ENCODE results near the gene MOXD1.
A peak's percentile ranks its signal among the peaks of the same experiment; 100 is the strongest.
"Not testable (repeated sequence)": the region's sequence is repeated elsewhere in the genome, so short reads cannot be mapped to it uniquely, and the experiment has no call there.

Gene MOXD1

DNA sequence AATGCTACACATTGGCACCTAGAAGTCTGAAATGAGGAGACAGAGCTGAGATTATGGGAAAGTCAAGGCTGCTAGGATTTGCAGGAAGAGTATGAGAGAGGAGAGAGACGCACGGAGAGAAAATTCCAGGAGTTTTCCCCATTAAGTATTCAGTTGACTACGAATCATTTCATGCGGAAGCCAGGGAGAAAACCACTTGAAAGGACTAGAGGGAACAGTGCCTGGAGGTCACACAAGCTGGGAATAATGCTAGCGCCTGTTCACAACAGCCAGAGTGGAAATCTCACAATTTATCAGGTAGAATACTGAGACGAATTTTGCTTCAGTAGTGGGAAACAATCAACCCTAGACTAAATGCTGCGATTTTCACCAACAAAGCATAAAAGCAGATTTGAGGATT lies 118.6 kb downstream of the MOXD1 start:
- no peak for DNase-seq (ENCODE audit: low read depth)

DNA sequence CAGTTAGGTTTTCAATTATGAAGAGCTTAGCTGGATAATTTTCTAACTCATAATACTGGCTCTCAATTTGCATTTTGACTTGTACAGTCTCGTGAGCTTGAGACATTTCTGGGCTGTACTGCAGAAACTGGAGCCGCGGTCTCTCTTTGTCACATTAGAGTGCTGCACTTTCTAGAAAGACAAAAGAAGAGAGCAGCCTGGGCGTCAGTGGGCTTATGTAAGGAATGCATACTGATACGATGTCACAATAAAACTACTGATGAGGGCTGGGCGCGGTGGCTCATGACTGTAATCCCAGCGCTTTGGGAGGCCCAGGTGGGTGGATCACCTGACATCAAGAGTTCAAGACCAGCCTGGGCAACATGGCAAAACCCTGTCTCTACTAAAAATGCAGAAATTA lies 120.8 kb downstream of the MOXD1 start:
- no peak for DNase-seq (ENCODE audit: low read depth)

- peak; percentile 29 for DNase-seq (ENCODE audit: low read depth)
Observed at GRCh38 chr6:132279592-132280139, 121.6 kb downstream of the MOXD1 start.

DNA sequence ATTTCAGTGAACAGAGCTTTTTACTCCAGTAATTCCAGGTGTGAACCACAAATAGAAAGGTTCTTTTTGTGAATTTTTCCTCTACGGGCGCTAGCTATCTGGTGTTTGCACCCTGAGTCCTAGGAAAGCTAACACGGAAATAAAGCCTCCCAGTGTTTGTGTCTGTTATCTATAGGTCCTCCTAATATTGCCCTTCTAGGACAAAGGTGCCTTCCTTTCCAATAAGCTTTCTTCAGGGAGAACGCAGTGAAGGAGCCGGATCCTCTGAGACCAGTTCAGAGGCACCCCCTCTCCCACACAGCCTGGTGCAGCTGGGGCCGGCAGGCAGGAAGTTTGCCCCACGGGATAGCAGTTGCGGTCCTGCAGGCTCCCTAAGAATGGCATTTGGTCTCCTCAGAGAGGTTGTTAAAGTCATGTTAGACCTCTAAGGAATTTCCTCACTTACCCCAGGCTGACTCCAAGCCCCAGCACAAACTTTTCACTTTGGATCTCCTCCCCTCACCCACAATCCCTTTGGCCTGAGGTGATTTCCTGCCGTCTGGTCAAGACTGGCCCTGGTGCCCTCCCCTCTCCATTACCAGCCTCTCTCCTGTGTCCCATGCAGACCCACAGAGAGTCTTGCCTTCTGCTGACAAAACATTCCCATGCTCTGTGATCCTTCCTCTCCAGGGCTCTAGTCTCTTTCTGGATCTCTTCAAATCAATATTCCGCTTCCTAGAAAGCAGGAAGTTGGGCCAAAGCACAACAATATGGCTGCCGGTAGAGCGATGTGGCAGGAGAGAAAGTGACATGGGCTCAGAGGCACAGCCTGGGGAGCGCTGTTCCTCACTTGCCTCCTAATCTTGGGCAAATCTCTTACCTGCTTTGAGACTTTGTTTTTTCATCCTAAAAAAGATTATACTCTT lies 126.0 kb downstream of the MOXD1 start:
- no peak for DNase-seq (ENCODE audit: low read depth)

GRCh38 chr6:132272776-132273175 lies 128.5 kb downstream of the MOXD1 start:
- no peak for DNase-seq (ENCODE audit: low read depth)

DNA sequence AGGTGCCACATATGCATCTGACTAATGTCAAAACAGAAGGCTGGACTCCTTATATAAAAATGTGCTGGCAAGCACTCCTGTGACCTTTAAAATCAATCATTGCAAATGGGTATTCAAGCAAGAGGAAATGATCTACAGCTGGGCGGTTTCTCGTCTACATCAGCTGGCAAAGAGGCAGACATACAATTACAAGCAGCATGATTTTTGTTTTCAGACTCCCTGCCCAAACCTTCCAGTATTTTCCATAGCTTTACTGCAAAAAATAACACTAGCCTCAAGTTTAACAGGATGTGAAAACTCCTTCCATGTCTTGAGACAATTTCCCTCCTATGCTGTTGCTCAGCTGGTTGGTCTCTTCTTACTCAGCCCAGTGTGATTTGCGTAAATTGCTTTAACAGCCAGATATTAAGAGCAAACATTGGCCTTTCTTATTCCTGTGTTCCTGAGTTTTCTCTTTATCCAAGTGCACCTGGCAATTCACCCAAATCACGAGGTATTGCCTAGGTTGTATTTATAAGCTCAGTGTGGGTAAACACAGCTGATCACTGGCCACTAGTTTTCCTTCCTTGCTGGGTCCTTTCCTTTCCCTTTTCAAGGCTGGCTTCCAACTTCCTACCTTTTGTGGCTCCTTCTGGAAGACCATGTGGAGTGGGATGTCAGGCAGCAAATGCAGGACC lies 130.4 kb downstream of the MOXD1 start:
- no peak for DNase-seq (ENCODE audit: low read depth)

- DNase-seq (ENCODE audit: low read depth), result not testable (repeated sequence)
Observed at GRCh38 chr6:132268666-132269065, 132.6 kb downstream of the MOXD1 start.

GRCh38 chr6:132268209-132268608 lies 133.1 kb downstream of the MOXD1 start:
- no peak for DNase-seq (ENCODE audit: low read depth)

DNA sequence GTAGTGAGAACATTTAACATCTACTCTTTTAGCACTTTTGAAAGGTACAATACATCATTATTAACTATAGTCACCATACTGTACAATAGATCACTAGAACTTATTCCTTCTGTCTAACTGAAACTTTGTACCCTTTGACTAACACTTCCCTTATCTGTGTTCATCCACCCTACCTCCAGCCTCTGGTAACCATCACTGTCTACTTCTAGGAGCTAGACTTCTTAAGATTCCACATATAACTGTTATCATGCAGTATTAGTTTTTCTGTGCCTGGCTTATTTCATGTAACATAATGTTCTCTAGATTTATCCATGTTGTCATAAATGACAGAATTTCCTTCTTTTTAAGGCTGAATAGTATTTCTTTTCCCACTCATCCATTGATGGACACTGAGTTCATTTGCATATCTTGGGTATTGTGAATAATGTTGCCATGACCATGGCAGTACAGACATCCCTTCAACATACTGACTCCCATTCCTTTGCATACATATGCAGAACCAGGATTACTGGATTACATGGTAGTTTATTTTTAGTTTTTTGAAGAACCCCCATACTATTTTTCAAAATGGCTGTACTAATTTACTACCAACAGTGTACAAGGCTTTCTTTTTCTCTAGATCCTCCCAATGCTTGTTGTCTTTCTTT lies 135.7 kb downstream of the MOXD1 start:
- no peak for DNase-seq (ENCODE audit: low read depth)

- no peak for DNase-seq (ENCODE audit: low read depth)
Observed at GRCh38 chr6:132264021-132264500, 137.2 kb downstream of the MOXD1 start.

GRCh38 chr6:132261354-132261753 lies 139.9 kb downstream of the MOXD1 start:
- no peak for DNase-seq (ENCODE audit: low read depth)

DNA sequence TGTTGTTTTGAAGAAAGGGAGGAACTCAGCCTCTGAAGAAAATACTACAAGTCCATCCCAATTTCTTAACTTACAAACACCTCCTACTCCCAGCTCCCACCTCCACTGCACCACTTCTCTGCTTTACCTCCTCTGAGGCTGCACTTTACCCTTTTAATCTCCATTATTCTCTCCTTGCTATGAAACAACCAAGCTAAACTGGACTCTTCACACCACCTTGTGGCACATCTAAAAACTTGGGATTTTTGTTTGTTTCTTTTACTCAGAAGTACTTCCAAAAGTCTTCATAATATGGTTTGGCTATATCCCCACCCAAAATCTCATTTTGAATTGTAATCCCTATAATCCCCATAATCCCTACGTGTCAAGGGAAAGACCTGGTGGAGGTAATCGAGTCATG lies 142.2 kb downstream of the MOXD1 start:
- no peak for DNase-seq (ENCODE audit: low read depth)

DNA sequence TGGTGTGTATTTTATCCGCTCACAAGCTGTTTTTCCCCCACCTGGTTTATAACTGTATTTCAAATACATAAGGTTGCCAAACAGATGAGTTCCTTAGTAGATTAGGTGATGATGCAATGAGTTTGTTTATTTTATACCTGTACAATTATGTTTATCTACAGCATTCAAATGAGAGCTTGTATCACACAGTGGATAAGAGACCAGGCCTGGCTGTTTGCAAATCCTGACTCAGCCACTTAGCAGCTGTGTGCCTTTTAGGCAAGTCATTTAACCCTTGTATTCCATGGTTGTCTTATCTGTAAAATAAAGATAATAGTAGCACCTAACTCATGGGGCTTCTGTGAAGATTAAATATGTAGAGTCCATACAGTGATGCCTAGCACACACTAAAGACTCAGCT lies 143.7 kb downstream of the MOXD1 start:
- no peak for DNase-seq (ENCODE audit: low read depth)

GRCh38 chr6:132256457-132256856 lies 144.8 kb downstream of the MOXD1 start:
- DNase-seq (ENCODE audit: low read depth), result no peak

- no peak for DNase-seq (ENCODE audit: low read depth)
Observed at GRCh38 chr6:132253906-132254305, 147.4 kb downstream of the MOXD1 start.

GRCh38 chr6:132253211-132253610 lies 148.1 kb downstream of the MOXD1 start:
- no peak for DNase-seq (ENCODE audit: low read depth)

DNA sequence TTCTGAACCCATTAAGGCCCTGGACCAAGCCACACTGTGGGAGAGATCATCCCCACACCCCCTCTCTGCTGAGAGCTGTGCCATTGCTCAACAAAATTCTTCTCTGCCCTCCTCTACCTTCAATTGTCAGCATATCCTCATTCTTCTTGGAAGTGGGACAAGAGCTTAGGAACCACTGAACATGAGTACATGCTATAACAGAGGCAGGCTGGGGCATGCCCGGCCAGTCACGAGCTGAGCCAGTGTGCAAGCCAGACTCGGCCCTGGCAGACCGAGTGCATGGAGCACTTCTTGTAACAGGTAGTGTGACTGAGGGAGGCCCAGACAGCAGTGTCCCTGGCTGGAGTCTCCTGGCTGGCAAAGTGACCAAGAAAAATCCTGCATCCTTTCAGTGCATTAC lies 149.2 kb downstream of the MOXD1 start:
- DNase-seq (ENCODE audit: low read depth), result no peak

DNA sequence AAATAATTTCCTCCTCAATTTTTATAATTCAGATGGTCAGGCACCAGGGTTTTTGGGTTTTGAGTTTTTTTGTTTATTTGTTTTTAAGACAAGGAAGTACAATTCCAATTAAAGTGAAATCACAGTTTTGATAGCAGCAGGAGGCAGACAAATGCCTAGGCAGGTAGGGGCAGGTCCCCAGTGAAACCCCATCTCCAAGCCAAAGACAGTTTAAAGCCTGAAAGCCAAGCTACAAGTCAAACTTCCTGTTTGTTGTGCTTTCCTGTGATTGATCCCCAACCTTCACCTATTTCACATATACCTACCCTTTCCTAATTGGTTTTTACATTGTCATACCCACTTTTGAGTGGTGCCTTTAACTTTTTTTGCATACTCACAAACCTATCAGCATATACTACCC lies 149.6 kb downstream of the MOXD1 start:
- no peak for DNase-seq (ENCODE audit: low read depth)

DNA sequence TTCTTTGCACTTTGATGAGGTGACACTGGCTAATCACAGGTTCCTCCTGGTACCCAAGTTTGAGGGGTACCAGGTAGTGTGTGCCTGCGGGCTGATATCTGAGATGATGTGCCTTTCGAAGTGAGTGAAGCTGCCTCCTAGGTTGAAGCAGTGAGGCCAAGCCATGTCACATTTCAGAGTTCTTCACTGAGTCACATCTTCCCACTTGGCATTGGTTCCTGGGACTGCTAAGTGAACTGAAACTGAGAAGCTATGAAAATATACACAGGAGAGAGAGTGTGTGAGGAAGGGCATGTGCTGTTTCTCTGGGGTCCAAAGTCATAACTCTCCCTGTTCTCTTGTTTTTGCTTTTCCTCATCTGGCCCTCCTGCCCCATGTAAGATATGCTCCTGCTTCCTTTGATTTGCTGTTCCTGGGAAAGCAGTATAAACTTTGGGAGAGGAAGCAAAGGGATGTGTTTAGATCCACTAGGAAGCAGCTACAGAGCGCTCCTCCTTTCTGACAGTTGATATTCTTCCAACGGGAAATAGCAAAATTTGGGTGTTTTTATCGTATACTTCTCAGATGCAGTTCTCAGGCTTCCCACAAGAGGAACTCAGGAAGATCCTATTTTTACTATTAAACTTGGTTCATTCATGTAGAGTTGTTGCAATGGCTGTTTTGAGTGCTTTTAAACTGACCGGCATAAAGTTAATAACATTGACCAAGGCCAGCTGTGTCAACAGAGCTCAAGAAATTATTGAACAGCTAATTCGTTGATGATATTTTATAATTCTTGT lies 153.7 kb downstream of the MOXD1 start:
- DNase-seq (ENCODE audit: low read depth), result no peak

- no peak for DNase-seq (ENCODE audit: low read depth)
Observed at GRCh38 chr6:132246632-132247270, 154.5 kb downstream of the MOXD1 start.

- no peak for DNase-seq (ENCODE audit: low read depth)
Observed at GRCh38 chr6:132246120-132246617, 155.1 kb downstream of the MOXD1 start.

Data from stimulated activated CD8-positive, alpha-beta memory T cell treated with anti-CD3 and anti-CD28 coated beads, Interleukin-12 subunit alpha, Interleukin-12 subunit beta, amount 100 ng/mL, for 4 hours (primary cell).